H1 (cell line): ENCODE results near the gene SPAAR. TPM values are rescaled to one million over a fixed set of nuclear protein-coding genes. Genes with fewer than 3 reads are reported as not detected.

Experiments
- CTBP2 ChIP-seq: IDR thresholded peaks from 2 replicates; pipeline ENCODE4 v1.7.0; 2011; ENCODE audit warnings: borderline replicate concordance, mild to moderate bottlenecking, moderate library complexity, mixed read lengths, low read length; ENCODE audit not compliant: insufficient read depth, insufficient read length
- JUND ChIP-seq: IDR thresholded peaks from 2 replicates; pipeline ENCODE4 v1.6.1; 2011; ENCODE audit warnings: mild to moderate bottlenecking, improper control_type of control experiment, low read length
- NANOG ChIP-seq: IDR thresholded peaks from 2 replicates; pipeline ENCODE4 v1.6.1; 2011; ENCODE audit warnings: low read length, low read depth, mild to moderate bottlenecking, inconsistent platforms; ENCODE audit not compliant: insufficient read depth, poor library complexity, severe bottlenecking
- PHF8 ChIP-seq: fragments of 200-600 bp; sonication (generic); conservative IDR thresholded peaks from 2 replicates; pipeline ENCODE4 v1.7.1; 2012; ENCODE audit warnings: low read depth, mild to moderate bottlenecking, inconsistent platforms, low read length, moderate library complexity
- TBP ChIP-seq: IDR thresholded peaks from 2 replicates; pipeline ENCODE4 v1.6.1; 2011; ENCODE audit warnings: low read depth, low read length, improper control_type of control experiment
- ZNF274 ChIP-seq: IDR thresholded peaks from 2 replicates; pipeline ENCODE4 v1.7.0; 2012; ENCODE audit warnings: low read length, borderline replicate concordance; ENCODE audit errors: extremely low read depth
- polyA plus RNA-seq, 7 experiments: library from polyadenylated mRNA; depleted of rRNA in 3 of 7; stranded (reverse) in 5 of 7; unstranded in 2 of 7; fragments of >200 nt in 5 of 7; fragments of 200-250 nt in 2 of 7; gene quantifications; 1 replicate in 5 of 7; 2 replicates in 1 of 7; 4 replicates in 1 of 7; pipeline versions ENCODE4 v1.2.1 to v1.2.3, GENCODE V29; 2011 to 2013; ENCODE audit warnings: missing spikeins in 2 of 7, mixed read lengths in 2 of 7
- total RNA-seq: library from RNA; stranded (reverse); fragmentation: NEBNext Ultra II Directional; extraction: Animal tissue kit (Norgen Biotek cat#: 25700); gene quantifications from 2 replicates; pipeline ENCODE4 v1.2.1, GENCODE V29; 2021
- TF ChIP-seq, protein P1 (sequence below): fragments of 300-600 bp; sonication (generic); IDR thresholded peaks from 2 replicates; pipeline ENCODE4 v1.7.1; 2012; ENCODE audit warnings: low read length, moderate library complexity, mild to moderate bottlenecking, inconsistent platforms; ENCODE audit not compliant: insufficient replicate concordance
- TF ChIP-seq, protein P2 (sequence below): IDR thresholded peaks from 2 replicates; pipeline ENCODE4 v1.6.1; 2011; ENCODE audit warnings: low read depth, mild to moderate bottlenecking, low read length; ENCODE audit not compliant: insufficient read depth

SPAAR gene
- total and polyA plus RNA-seq, 2 of the 8 experiments (the other 6 are each of a cell fraction or from before 2014, with no cell fraction given): 0.27 TPM; not detected in 1

GRCh38 chr9:35937227-35937626 is 27.9 kb downstream of the SPAAR start (continued):
- TF ChIP-seq, protein P1, sequence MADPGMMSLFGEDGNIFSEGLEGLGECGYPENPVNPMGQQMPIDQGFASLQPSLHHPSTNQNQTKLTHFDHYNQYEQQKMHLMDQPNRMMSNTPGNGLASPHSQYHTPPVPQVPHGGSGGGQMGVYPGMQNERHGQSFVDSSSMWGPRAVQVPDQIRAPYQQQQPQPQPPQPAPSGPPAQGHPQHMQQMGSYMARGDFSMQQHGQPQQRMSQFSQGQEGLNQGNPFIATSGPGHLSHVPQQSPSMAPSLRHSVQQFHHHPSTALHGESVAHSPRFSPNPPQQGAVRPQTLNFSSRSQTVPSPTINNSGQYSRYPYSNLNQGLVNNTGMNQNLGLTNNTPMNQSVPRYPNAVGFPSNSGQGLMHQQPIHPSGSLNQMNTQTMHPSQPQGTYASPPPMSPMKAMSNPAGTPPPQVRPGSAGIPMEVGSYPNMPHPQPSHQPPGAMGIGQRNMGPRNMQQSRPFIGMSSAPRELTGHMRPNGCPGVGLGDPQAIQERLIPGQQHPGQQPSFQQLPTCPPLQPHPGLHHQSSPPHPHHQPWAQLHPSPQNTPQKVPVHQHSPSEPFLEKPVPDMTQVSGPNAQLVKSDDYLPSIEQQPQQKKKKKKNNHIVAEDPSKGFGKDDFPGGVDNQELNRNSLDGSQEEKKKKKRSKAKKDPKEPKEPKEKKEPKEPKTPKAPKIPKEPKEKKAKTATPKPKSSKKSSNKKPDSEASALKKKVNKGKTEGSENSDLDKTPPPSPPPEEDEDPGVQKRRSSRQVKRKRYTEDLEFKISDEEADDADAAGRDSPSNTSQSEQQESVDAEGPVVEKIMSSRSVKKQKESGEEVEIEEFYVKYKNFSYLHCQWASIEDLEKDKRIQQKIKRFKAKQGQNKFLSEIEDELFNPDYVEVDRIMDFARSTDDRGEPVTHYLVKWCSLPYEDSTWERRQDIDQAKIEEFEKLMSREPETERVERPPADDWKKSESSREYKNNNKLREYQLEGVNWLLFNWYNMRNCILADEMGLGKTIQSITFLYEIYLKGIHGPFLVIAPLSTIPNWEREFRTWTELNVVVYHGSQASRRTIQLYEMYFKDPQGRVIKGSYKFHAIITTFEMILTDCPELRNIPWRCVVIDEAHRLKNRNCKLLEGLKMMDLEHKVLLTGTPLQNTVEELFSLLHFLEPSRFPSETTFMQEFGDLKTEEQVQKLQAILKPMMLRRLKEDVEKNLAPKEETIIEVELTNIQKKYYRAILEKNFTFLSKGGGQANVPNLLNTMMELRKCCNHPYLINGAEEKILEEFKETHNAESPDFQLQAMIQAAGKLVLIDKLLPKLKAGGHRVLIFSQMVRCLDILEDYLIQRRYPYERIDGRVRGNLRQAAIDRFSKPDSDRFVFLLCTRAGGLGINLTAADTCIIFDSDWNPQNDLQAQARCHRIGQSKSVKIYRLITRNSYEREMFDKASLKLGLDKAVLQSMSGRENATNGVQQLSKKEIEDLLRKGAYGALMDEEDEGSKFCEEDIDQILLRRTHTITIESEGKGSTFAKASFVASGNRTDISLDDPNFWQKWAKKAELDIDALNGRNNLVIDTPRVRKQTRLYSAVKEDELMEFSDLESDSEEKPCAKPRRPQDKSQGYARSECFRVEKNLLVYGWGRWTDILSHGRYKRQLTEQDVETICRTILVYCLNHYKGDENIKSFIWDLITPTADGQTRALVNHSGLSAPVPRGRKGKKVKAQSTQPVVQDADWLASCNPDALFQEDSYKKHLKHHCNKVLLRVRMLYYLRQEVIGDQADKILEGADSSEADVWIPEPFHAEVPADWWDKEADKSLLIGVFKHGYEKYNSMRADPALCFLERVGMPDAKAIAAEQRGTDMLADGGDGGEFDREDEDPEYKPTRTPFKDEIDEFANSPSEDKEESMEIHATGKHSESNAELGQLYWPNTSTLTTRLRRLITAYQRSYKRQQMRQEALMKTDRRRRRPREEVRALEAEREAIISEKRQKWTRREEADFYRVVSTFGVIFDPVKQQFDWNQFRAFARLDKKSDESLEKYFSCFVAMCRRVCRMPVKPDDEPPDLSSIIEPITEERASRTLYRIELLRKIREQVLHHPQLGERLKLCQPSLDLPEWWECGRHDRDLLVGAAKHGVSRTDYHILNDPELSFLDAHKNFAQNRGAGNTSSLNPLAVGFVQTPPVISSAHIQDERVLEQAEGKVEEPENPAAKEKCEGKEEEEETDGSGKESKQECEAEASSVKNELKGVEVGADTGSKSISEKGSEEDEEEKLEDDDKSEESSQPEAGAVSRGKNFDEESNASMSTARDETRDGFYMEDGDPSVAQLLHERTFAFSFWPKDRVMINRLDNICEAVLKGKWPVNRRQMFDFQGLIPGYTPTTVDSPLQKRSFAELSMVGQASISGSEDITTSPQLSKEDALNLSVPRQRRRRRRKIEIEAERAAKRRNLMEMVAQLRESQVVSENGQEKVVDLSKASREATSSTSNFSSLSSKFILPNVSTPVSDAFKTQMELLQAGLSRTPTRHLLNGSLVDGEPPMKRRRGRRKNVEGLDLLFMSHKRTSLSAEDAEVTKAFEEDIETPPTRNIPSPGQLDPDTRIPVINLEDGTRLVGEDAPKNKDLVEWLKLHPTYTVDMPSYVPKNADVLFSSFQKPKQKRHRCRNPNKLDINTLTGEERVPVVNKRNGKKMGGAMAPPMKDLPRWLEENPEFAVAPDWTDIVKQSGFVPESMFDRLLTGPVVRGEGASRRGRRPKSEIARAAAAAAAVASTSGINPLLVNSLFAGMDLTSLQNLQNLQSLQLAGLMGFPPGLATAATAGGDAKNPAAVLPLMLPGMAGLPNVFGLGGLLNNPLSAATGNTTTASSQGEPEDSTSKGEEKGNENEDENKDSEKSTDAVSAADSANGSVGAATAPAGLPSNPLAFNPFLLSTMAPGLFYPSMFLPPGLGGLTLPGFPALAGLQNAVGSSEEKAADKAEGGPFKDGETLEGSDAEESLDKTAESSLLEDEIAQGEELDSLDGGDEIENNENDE: no peak
- TF ChIP-seq, protein P2, sequence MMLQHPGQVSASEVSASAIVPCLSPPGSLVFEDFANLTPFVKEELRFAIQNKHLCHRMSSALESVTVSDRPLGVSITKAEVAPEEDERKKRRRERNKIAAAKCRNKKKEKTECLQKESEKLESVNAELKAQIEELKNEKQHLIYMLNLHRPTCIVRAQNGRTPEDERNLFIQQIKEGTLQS: no peak
- TF ChIP-seq CTBP2 (no peak), PHF8 (no peak), JUND (no peak), TBP (no peak), NANOG (no peak), ZNF274 (no peak)
- TF ChIP-seq, all 59 proteins: peak for 0
